Germinal center (tissue), 1 donor: ENCODE data around the gene SPACA4.

Experiments used
- DNase-seq: peaks from one replicate; pipeline ENCODE4 v3.0.0; 2012; ENCODE audit warnings: mixed read lengths, low spot score

SPACA4 gene

GRCh38 chr19:48596679-48597465 lies 9.7 kb upstream of the SPACA4 start:
- no peak for DNase-seq

- DNase-seq, result no peak
These were observed 7.4 kb upstream of the SPACA4 start for GRCh38 chr19:48598996-48599700.

- no peak for DNase-seq
These were observed 5.7 kb upstream of the SPACA4 start for GRCh38 chr19:48600679-48601417.

- no peak for DNase-seq
These were observed 3.5 kb upstream of the SPACA4 start for GRCh38 chr19:48603001-48603400.

- DNase-seq, result no peak
These were observed 3.1 kb upstream of the SPACA4 start for GRCh38 chr19:48603449-48603848.

- DNase-seq, result no peak
These were observed 2.7 kb upstream of the SPACA4 start for GRCh38 chr19:48603850-48604249.

- DNase-seq, result no peak
These were observed 815 bp downstream of the SPACA4 start for GRCh38 chr19:48607359-48607755.

- DNase-seq, result peak; percentile 81
These were observed 2.3 kb downstream of the SPACA4 start for GRCh38 chr19:48608798-48609263.

- DNase-seq, result no peak
These were observed 3.1 kb downstream of the SPACA4 start for GRCh38 chr19:48609571-48610108.

- no peak for DNase-seq
These were observed 5.3 kb downstream of the SPACA4 start for GRCh38 chr19:48611872-48612271.

GRCh38 chr19:48613024-48613851 lies 6.7 kb downstream of the SPACA4 start:
- DNase-seq, result no peak

GRCh38 chr19:48613852-48614435 lies 7.4 kb downstream of the SPACA4 start:
- DNase-seq, result no peak

GRCh38 chr19:48614436-48615230 lies 8.1 kb downstream of the SPACA4 start, which contains the start of gene FAM83E:
Gene FAM83E, minus strand, starts transcription at chr19:48615076. Its CDS starts 1,704 bp downstream, at chr19:48613372.
- no peak for DNase-seq

GRCh38 chr19:48615231-48616040 lies 8.9 kb downstream of the SPACA4 start:
- DNase-seq, result no peak

- no peak for DNase-seq
These were observed 9.5 kb downstream of the SPACA4 start for GRCh38 chr19:48616041-48616436.

- DNase-seq, result no peak
These were observed 10.0 kb downstream of the SPACA4 start for GRCh38 chr19:48616491-48617056.

- DNase-seq, result no peak
These were observed 10.8 kb downstream of the SPACA4 start for GRCh38 chr19:48617146-48617937.

GRCh38 chr19:48618278-48618915 lies 11.9 kb downstream of the SPACA4 start:
- no peak for DNase-seq
